ENCODE results near the gene ADAMTS9. TPM values are rescaled to one million over a fixed set of nuclear protein-coding genes. Genes with fewer than 3 reads are reported as not detected.

ADAMTS9 gene
- total RNA-seq, 1 donor from 2014 or later, result 261 TPM

DNA sequence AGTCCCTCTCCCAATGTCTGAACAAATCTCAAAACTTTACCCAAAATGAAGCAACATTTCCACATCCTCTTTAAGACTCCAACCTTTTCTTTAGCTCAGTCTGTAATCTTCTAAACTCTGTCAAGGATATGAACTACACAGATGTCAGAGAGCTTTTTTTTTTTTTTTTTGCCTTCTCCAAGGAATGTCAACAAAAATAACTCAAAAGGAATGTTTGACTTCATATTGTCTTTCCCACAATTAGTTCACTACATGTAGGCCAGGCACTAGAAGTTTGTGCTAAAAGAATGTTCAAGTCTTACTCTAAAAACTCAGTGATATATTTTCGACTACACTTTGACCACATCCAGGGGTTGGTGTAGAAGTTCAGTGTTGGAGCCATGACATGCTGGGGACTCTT, 37.1 kb downstream of the ADAMTS9 start:
- no peak for TF ChIP-seq CTCF (IDR thresholded peaks at IDR 0.05; ENCODE audit: unreplicated experiment)
- Mint-ChIP-seq H3K27ac (ENCODE audit: unreplicated experiment) (peak overlapping the region; percentile 86), H3K27me3 (ENCODE audit: unreplicated experiment) (no peaks in the 10 kb centered on the region), H3K4me3 (ENCODE audit: unreplicated experiment) (peak overlapping the region; percentile 7), H3K36me3 (ENCODE audit: low read depth, unreplicated experiment) (peaks cover 83% of the 10 kb centered on the region), H3K4me1 (ENCODE audit: unreplicated experiment) (peaks cover 49% of the 10 kb centered on the region), H3K9me3 (ENCODE audit: unreplicated experiment) (no peaks in the 10 kb centered on the region)
- DNase-seq (ENCODE audit: low spot score), result no peak

DNA sequence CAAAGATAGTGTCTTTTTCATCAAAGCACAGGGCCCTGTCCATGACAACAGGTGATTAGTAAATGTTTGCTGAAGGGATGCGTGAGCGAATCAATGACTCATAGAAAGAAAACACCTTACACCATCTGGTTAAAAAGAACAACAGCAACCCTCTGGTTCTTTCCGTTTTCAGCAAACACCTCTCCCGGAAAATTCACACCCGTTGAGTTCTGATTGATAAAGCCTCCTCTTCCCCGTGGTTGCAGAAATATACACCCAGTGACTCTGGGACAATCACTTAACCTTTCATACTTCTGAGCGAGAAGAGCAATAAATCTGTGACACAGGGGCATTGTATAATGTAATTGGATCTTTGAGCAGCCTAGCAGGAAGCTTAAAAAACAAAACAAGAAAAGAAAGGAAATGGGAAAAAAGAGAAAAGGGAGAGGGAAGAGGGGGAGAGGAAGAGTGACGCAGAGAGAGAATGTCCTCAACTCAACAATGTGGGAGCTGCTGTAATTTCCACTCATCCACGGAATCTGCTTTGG, 37.6 kb downstream of the ADAMTS9 start:
- peak overlapping the region; percentile 86 for H3K27ac Mint-ChIP-seq (ENCODE audit: unreplicated experiment)
- H3K4me3 Mint-ChIP-seq (ENCODE audit: unreplicated experiment), result peak overlapping the region; percentile 69
- H3K4me1 Mint-ChIP-seq (ENCODE audit: unreplicated experiment), result peaks cover 49% of the 10 kb centered on the region
- H3K9me3 Mint-ChIP-seq (ENCODE audit: unreplicated experiment), result no peaks in the 10 kb centered on the region
- DNase-seq (ENCODE audit: low spot score), result no peak
- H3K27me3 Mint-ChIP-seq (ENCODE audit: unreplicated experiment), result no peaks in the 10 kb centered on the region
- peaks cover 83% of the 10 kb centered on the region for H3K36me3 Mint-ChIP-seq (ENCODE audit: low read depth, unreplicated experiment)
- no peak for TF ChIP-seq CTCF (IDR thresholded peaks at IDR 0.05; ENCODE audit: unreplicated experiment)

DNA sequence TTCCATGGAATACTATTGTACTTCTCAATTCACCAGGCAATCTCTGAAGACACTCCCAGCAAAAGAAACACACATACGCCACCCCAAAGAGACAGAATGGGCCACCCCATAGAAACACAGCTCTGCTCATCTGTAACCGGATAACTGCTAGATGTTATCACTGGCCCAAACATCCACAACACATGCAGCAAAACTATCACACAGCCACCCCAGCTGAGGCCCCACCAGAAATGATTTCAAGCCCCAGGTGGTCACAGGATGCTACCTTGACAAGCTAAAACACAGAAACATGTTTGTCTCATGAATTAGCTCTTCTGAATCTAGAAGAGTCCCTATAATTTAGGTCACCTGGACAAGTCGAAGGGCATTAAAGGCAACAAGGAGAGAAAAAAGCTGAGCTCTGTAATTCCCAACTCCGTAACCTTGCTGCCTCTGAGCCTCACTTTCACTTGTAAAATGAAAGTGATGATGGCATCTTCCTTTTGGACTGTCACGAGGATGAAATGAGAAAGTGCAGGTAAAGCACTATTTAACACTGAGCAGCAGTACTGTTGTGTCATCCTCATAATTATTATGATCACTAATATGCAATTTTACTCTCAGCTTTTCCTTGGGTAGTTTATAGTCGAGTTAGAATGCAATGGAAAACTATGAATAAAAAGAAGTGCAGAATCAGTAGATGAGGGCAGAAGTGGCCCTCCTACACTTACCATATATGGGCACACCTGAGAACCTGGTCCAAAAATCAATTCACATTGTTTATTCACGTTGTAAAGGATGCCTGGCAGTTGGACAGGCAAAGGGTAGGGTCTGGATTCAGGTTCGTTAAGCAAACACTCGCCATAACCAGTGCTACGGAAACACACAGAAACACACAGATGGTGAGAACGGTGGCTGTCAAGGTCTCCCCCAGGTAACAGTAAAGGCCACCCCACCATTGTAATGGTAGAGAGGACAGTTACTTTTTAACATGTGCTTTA, 38.6 kb downstream of the ADAMTS9 start:
- Mint-ChIP-seq H3K4me1 (ENCODE audit: unreplicated experiment) (peaks cover 49% of the 10 kb centered on the region), H3K27me3 (ENCODE audit: unreplicated experiment) (no peaks in the 10 kb centered on the region), H3K27ac (ENCODE audit: unreplicated experiment) (peak overlapping the region; percentile 86), H3K36me3 (ENCODE audit: low read depth, unreplicated experiment) (peaks cover 84% of the 10 kb centered on the region), H3K9me3 (ENCODE audit: unreplicated experiment) (no peaks in the 10 kb centered on the region), H3K4me3 (ENCODE audit: unreplicated experiment) (peak overlapping the region; percentile 74)
- no peak for TF ChIP-seq CTCF (IDR thresholded peaks at IDR 0.05; ENCODE audit: unreplicated experiment)
- no peak for DNase-seq (ENCODE audit: low spot score)

DNA sequence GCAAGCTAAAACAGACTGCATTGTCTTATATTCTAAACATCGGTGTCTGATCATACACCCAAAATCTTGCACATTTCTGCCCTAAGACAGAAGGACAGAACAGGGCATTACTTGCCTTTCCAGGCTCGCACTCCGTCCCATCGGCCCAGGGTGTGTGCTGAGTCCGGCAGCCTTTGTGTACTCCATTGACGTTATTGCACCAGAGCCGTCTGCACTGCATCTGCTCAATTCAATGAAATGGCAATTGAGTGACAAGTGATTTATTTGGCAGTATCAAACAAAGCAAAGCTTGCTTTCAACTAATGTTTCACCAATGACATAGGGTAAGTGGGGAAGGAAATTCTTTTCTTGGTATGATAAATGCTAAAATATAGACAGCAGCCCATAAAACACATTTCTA, 40.0 kb downstream of the ADAMTS9 start:
- TF ChIP-seq CTCF (IDR thresholded peaks at IDR 0.05; ENCODE audit: unreplicated experiment), result no peak
- Mint-ChIP-seq H3K27ac (ENCODE audit: unreplicated experiment) (no peak overlapping the region), H3K27me3 (ENCODE audit: unreplicated experiment) (no peaks in the 10 kb centered on the region)

GRCh38 chr3:64645243-64645642, 42.6 kb downstream of the ADAMTS9 start:
- H3K36me3 Mint-ChIP-seq (ENCODE audit: low read depth, unreplicated experiment), result peaks cover 76% of the 10 kb centered on the region

More for the DNA sequence above, 40.0 kb downstream of the ADAMTS9 start:
- H3K4me1 Mint-ChIP-seq (ENCODE audit: unreplicated experiment), result peaks cover 51% of the 10 kb centered on the region
- H3K9me3 Mint-ChIP-seq (ENCODE audit: unreplicated experiment), result no peaks in the 10 kb centered on the region
- peaks cover 81% of the 10 kb centered on the region for H3K36me3 Mint-ChIP-seq (ENCODE audit: low read depth, unreplicated experiment)
- DNase-seq (ENCODE audit: low spot score), result no peak
- H3K4me3 Mint-ChIP-seq (ENCODE audit: unreplicated experiment), result peak overlapping the region; percentile 56

More at GRCh38 chr3:64645243-64645642, 42.6 kb downstream of the ADAMTS9 start:
- no peaks in the 10 kb centered on the region for H3K9me3 Mint-ChIP-seq (ENCODE audit: unreplicated experiment)
- DNase-seq (ENCODE audit: low spot score), result no peak
- no peak overlapping the region for H3K27ac Mint-ChIP-seq (ENCODE audit: unreplicated experiment)
- no peak overlapping the region for H3K4me3 Mint-ChIP-seq (ENCODE audit: unreplicated experiment)
- peaks cover 2% of the 10 kb centered on the region for H3K27me3 Mint-ChIP-seq (ENCODE audit: unreplicated experiment)
- H3K4me1 Mint-ChIP-seq (ENCODE audit: unreplicated experiment), result peaks cover 53% of the 10 kb centered on the region
- no peak for TF ChIP-seq CTCF (IDR thresholded peaks at IDR 0.05; ENCODE audit: unreplicated experiment)

All from endothelial cell (in vitro differentiated cells).